Activated CD4-positive, alpha-beta memory T cell treated with anti-CD3 and anti-CD28 coated beads for 36 hours (primary cell): Measurements from ENCODE around the gene PACS2. TPM values are rescaled to one million over a fixed set of nuclear protein-coding genes. Genes with fewer than 3 reads are reported as not detected.

Source experiments
- CTCF ChIA-PET: fragments of 350-600 bp; sonication (Branson Sonifier 250); formaldehyde crosslinking; loops from one replicate; lab custom pipeline; 2021; ENCODE audit warnings: antibody characterized with exemption, inconsistent platforms; lab: Charles Lee
- POLR2A ChIA-PET: fragments of 350-600 bp; sonication (Branson Sonifier 250); formaldehyde crosslinking; loops from one replicate; lab custom pipeline; 2021; ENCODE audit warnings: antibody characterized with exemption; lab: Charles Lee
- DNase-seq: peaks from one replicate; pipeline ENCODE4 v3.0.0-alpha.2; 2020
- H3K27ac Mint-ChIP-seq: one replicate; pipeline ENCODE4 v1.8.0; 2021; ENCODE audit warnings: mixed read lengths
- H3K27me3 Mint-ChIP-seq: one replicate; pipeline ENCODE4 v1.8.0; 2021; ENCODE audit warnings: mixed read lengths
- H3K36me3 Mint-ChIP-seq: one replicate; pipeline ENCODE4 v1.8.0; 2021; ENCODE audit warnings: mixed read lengths
- H3K4me1 Mint-ChIP-seq: one replicate; pipeline ENCODE4 v1.8.0; 2021; ENCODE audit warnings: low read depth, mixed read lengths
- H3K4me3 Mint-ChIP-seq: one replicate; pipeline ENCODE4 v1.8.0; 2021; ENCODE audit warnings: mild to moderate bottlenecking, mixed read lengths
- H3K9me3 Mint-ChIP-seq: one replicate; pipeline ENCODE4 v1.8.0; 2021; ENCODE audit warnings: mixed read lengths
- intact Hi-C: fragments of 100-400 bp; cut with micrococcal nuclease; formaldehyde crosslinking; loops from one replicate; pipeline ENCODE4 v1.15.1; 2023
- total RNA-seq, 2 experiments: library from RNA; stranded (reverse); gene quantifications; one replicate each; pipeline ENCODE4 v1.2.3, GENCODE V29; 2021

PACS2 gene
- total RNA-seq, 2 experiments from 2014 or later, result 32.3 to 36.6 TPM

DNA sequence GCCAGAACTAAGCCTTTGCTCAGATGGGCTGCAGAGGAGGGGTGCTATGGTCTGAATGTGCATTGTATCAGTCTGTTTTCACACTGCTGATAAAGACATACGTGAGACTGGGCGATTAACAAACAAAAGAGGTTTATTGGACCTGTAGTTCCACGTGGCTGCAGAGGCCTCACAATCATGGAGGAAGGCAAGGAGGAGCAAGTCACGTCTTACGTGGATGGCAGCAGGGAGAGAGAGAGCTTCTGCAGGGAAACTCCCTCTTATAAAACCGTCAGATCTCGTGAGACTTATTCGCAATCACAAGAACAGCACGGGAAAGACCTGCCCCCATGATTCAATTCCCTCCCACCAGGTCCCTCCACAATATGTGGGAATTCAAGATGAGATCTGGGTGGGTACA lies 10.0 kb upstream of the PACS2 start:
- H3K9me3 Mint-ChIP-seq, result no peaks in the 10 kb centered on the region
- intact Hi-C loops, result loop anchor here (5.0 kb wide), 2 partner anchors 212 to 552 kb away; partner anchors contain the start of gene SIVA1
- H3K36me3 Mint-ChIP-seq, result no peaks in the 10 kb centered on the region
- H3K27me3 Mint-ChIP-seq, result no peaks in the 10 kb centered on the region
- ChIA-PET POLR2A (no interaction called here), CTCF (no interaction called here)
- H3K4me3 Mint-ChIP-seq, result no peak overlapping the region
- H3K27ac Mint-ChIP-seq, result no peak overlapping the region
- DNase-seq, result no peak
- H3K4me1 Mint-ChIP-seq, result peaks cover 21% of the 10 kb centered on the region

DNA sequence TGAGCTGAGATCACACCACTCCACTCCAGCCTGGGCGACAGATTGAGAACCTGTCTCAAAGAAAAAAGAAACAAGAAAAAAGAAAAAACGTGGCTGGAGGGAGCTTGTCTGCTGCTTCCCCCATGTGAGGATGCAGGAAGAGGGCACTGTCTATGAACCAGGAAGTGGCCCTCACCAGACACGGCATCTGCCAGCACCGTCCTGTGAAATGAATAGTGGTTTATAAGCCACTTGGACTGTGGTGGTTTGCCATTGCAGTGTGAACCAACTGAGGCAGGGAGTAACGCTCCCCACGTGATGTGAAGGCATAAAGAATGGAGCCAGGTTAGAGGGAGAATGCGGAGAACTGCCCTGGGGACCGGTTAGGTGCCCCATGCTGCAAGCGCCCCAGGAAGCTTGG lies 9.2 kb upstream of the PACS2 start:
- ChIA-PET CTCF (no interaction called here), POLR2A (no interaction called here)
- DNase-seq, result peak; percentile 25
- Mint-ChIP-seq H3K27me3 (no peaks in the 10 kb centered on the region), H3K4me1 (peaks cover 17% of the 10 kb centered on the region), H3K36me3 (no peaks in the 10 kb centered on the region), H3K9me3 (no peaks in the 10 kb centered on the region), H3K27ac (peak overlapping the region; percentile 64), H3K4me3 (no peak overlapping the region)
- intact Hi-C loops, result no loop called here

DNA sequence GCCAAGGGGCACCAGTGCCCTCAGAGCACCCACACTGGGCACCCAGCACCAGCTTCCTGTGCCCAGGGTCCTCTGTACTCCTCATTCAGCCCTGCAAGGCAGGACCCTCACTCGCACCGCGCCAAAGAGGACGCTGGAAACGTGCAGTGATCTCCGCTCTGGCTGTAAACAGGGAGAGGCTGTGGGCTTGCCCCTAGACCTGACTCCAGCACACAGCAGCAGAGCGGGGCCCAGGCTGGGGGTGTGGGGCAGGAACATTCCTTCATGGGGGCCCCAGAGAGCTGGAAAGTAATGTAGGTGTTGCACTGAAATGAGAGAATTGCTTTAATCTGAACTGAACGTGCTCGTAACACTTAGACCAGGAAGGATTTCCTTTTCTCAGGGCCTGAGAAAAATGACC lies 8.8 kb upstream of the PACS2 start:
- CTCF ChIA-PET, result no interaction called here
- no peak overlapping the region for H3K27ac Mint-ChIP-seq
- POLR2A ChIA-PET, result no interaction called here
- H3K4me1 Mint-ChIP-seq, result peaks cover 17% of the 10 kb centered on the region
- DNase-seq, result no peak
- intact Hi-C loops, result no loop called here
- no peaks in the 10 kb centered on the region for H3K9me3 Mint-ChIP-seq
- H3K36me3 Mint-ChIP-seq, result no peaks in the 10 kb centered on the region
- H3K27me3 Mint-ChIP-seq, result no peaks in the 10 kb centered on the region
- H3K4me3 Mint-ChIP-seq, result no peak overlapping the region

DNA sequence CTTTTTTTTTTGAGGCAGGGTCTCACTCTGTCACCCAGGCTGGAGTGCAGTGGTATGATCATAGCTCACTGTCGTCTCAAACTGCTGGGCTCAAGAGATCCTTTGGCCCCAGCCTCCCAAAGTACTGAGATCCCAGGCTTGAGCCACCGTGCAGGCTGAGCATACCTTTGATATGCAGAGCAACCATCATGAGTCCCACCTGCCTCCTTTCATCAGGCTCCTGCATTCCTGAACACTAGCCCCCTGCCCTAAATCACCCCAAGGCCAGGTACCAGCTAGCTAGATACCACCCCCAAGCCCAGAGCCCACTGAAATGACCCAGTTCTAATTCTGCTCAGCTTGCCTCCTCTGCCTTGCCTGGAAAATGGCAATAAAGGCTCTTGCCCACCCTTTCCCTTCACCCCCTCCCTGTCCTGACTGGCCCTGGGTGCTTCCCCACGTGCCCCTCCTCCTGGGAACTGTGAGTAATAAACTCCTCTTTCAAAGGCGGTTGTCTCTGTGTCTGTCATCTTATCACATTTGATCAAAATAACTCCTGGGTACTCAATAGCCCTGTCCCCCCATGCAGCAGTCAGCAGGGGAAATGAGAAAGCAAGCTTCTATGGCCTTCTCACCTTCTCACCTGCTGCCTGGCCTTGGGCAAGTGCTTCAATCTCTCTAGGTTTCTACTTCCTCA lies 7.4 kb upstream of the PACS2 start:
- Mint-ChIP-seq H3K36me3 (no peaks in the 10 kb centered on the region), H3K4me3 (no peak overlapping the region), H3K9me3 (no peaks in the 10 kb centered on the region), H3K27ac (no peak overlapping the region), H3K4me1 (peaks cover 16% of the 10 kb centered on the region), H3K27me3 (no peaks in the 10 kb centered on the region)
- CTCF ChIA-PET, result no interaction called here
- POLR2A ChIA-PET, result no interaction called here
- intact Hi-C loops, result no loop called here
- no peak for DNase-seq

DNA sequence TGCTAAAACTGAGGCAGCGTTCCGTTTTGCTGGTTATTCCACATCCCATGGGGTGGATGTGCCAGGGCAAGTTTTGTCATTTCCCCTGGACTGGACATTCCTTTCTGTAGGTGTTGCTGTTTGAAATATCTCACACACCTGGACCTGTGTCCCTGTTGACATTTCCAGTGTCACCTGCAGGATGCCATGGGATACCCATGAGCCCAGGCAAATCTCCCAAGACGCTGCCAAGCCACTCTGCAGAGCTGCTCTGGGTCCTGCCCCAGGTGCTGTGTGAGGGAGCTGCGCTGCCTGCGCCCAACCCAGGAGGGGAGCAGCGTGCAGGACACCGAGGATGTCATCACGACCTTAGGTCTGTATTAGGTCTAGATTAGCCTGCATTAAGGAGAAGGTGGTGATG lies 5.2 kb upstream of the PACS2 start:
- H3K4me1 Mint-ChIP-seq, result peaks cover 17% of the 10 kb centered on the region
- H3K4me3 Mint-ChIP-seq, result no peak overlapping the region
- H3K27ac Mint-ChIP-seq, result no peak overlapping the region
- H3K9me3 Mint-ChIP-seq, result no peaks in the 10 kb centered on the region
- DNase-seq, result no peak
- ChIA-PET CTCF (no interaction called here), POLR2A (no interaction called here)
- intact Hi-C loops, result no loop called here
- no peaks in the 10 kb centered on the region for H3K36me3 Mint-ChIP-seq
- H3K27me3 Mint-ChIP-seq, result no peaks in the 10 kb centered on the region

DNA sequence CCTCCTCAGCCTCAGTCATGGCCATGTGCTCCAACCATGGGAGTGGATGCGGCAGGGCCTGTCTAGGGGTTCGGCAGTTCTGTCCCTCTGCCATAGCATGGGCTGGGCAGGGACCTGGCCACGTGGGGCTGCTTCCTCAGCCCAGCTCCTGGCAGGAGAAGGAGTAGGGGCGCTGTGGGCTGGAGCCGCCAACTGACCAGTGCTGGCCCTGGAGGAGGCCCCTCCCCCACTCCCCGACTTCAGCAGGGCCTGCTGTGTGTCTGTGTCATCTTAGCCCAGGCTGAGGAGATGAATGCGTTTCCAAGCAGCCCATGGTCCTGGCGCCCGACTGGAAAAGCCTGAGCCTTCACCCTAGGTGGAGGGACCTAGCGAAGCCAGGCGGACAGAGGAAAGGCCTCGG lies 2.7 kb upstream of the PACS2 start:
- H3K4me1 Mint-ChIP-seq, result peaks cover 26% of the 10 kb centered on the region
- CTCF ChIA-PET, result no interaction called here
- H3K27me3 Mint-ChIP-seq, result no peaks in the 10 kb centered on the region
- no peaks in the 10 kb centered on the region for H3K36me3 Mint-ChIP-seq
- POLR2A ChIA-PET, result interaction anchor here (0.6 to 4.1 kb wide), 2 partner anchors 11 to 64 kb away, joined by 3 to 34 read pairs; partner anchors contain the start of gene BRF1
- H3K9me3 Mint-ChIP-seq, result no peaks in the 10 kb centered on the region
- no peak overlapping the region for H3K27ac Mint-ChIP-seq
- intact Hi-C loops, result no loop called here
- H3K4me3 Mint-ChIP-seq, result no peak overlapping the region
- no peak for DNase-seq

DNA sequence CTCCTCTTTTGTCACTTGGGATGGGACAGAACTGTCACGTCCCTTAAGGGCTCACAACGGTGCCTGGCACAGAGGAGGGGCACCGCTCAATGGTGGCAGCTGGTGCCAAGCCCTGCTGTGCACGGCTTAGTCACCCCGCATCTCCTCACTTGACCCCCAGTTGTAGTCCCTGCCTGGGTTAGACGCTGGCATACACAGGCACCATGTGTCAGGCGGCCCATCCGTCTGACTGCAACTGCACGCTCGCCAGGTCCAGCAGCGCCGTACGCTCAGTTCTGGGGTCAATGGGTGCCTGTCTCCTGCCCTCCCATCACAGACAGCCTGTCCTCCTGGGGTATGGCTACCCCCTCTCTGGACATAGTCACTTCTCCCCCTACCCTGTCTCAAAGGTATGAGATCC lies 1.6 kb upstream of the PACS2 start:
- Mint-ChIP-seq H3K9me3 (no peaks in the 10 kb centered on the region), H3K4me1 (peaks cover 31% of the 10 kb centered on the region), H3K27ac (no peak overlapping the region), H3K36me3 (no peaks in the 10 kb centered on the region), H3K27me3 (no peaks in the 10 kb centered on the region), H3K4me3 (no peak overlapping the region)
- ChIA-PET CTCF (interaction anchor here (0.6 to 1.1 kb wide), 2 partner anchors 10 to 168 kb away, joined by 3 read pairs; no protein-coding TSS in a partner anchor), POLR2A (interaction anchor here (0.8 to 4.1 kb wide), 2 partner anchors 13 to 58 kb away, joined by 3 to 34 read pairs; partner anchors contain the start of gene BRF1)
- intact Hi-C loops, result no loop called here
- DNase-seq, result no peak

DNA sequence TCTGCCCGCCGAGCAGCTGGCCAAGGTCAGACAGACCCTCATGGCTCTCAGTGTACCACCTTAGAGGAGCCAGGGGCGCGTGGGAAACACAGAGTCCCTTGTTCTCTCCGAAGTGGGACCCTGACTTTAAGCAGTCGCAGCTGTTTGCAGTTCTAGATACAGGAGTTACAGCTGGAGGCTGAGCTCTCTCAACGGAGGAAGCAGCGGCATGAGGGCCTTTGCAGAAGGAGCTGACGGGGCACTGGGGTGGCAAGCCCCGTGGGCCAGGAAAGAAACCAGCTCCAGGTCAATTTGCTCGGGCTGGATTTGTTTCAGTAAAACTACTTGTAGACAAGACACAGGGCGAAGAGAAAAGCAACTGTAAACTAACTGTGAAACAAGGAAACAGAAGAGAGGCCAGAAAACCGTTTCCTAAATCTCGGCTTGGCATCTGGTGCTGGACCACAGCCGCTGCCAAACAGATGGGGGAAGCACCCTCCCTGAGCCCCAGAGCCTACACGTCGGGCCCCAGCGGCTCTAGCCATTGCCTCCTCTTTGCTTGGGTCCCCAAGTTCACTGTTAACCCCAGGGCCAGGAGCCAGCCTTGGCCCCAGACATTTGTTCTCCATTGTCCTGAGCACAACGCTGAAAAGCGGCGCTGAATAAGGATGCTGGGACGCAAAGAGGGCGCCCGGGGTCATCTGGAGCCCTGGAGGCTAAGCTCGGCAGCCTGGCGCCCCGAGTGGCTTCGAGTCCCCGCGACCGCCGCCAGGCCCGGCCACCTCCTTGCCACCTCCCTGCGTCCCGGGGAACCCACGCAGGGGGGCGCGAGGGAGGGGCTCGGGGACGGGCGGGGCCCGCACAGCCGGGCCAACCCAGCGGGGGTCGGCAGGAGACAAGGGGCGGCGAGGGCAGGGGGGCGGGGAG lies 914 bp upstream of the PACS2 start:
- Mint-ChIP-seq H3K4me1 (peaks cover 31% of the 10 kb centered on the region), H3K27ac (peak overlapping the region; percentile 54), H3K36me3 (no peaks in the 10 kb centered on the region), H3K27me3 (no peaks in the 10 kb centered on the region), H3K4me3 (peak overlapping the region; percentile 67), H3K9me3 (no peaks in the 10 kb centered on the region)
- DNase-seq, result no peak
- ChIA-PET CTCF (interaction anchor here (0.6 to 1.5 kb wide), 6 partner anchors 11 to 1413 kb away, joined by 3 to 6 read pairs (median 4); partner anchors contain the start of genes BRF1 and BTBD6), POLR2A (interaction anchor here (0.6 to 4.1 kb wide), 4 partner anchors 13 to 294 kb away, joined by 3 to 34 read pairs (median 4); partner anchors contain the start of gene BRF1)
- intact Hi-C loops, result loop anchor here (1.0 kb wide), 2 partner anchors 12 to 178 kb away; partner anchors contain the start of genes BRF1 and TEDC1

DNA sequence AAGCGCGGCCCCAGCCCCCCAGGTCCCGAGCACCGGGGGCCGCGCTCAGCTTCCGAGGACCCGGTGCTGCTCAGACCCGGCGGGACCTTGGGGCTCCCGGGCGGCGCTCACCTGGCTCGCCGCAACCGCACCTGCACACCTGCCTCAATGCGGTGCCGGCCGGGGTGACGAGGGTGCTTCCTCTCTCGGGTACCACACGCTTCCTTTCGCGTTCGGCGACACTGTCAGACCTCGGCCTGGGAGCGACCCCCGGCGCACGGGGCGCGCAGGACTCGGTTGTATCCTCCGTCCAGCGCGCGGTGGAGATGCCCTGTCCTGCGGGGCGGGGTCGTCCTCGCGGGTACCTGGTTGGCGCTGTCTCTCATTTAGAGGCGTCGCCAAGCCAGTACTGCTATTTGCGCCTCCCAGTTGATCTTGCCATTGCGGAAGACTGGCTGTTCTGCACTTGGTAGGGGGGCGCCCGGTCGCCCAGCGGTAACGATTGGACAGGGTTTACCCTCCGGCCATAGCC lies 718 bp downstream of the PACS2 start:
- H3K4me3 Mint-ChIP-seq, result peak overlapping the region; percentile 84
- ChIA-PET POLR2A (interaction anchor here (0.6 to 4.1 kb wide), 4 partner anchors 15 to 175 kb away, joined by 3 to 34 read pairs (median 4); partner anchors contain the start of gene BRF1), CTCF (interaction anchor here (1.2 kb wide), 1 partner anchor 37 kb away, joined by 6 read pairs; no protein-coding TSS in a partner anchor)
- no peaks in the 10 kb centered on the region for H3K9me3 Mint-ChIP-seq
- H3K27me3 Mint-ChIP-seq, result no peaks in the 10 kb centered on the region
- peak; percentile 58 for DNase-seq
- H3K4me1 Mint-ChIP-seq, result peaks cover 33% of the 10 kb centered on the region
- H3K36me3 Mint-ChIP-seq, result no peaks in the 10 kb centered on the region
- intact Hi-C loops, result no loop called here
- H3K27ac Mint-ChIP-seq, result peak overlapping the region; percentile 2

DNA sequence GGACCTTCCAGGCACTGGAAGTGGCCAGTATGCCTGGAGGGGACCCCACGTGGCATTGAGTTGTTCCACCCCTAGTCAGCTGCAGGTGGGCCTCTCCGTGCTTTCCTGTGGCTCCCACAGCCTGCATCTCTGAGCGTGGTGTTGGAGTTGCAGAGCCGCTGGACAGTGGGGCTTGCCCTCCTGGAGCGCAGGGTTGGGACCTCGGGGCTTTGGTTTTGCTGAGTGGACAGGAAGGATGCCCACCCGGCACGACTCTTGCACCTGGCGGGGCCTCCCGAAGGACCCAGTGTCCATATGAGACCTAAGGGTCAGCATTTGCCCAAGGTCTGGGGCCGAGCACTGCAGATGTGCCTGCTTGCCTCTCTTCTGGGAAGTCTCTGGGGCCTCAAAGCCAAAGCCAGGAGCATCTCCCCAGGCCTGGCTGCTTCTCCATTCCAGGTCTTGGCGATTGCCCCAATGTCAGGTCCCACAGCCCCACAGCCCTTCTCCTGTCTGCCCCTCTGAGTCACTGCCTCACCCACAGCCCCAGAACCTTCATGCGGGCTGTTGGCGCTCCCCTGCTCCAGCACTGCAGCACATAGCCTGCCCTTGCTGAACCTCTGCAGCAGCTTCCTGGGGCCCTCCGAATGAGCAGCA lies 1.5 kb downstream of the PACS2 start:
- ChIA-PET POLR2A (interaction anchor here (0.6 to 1.6 kb wide), 3 partner anchors 15 to 108 kb away, joined by 3 to 6 read pairs (median 5); partner anchors contain the start of gene BRF1), CTCF (no interaction called here)
- Mint-ChIP-seq H3K36me3 (no peaks in the 10 kb centered on the region), H3K9me3 (no peaks in the 10 kb centered on the region), H3K27me3 (no peaks in the 10 kb centered on the region), H3K4me1 (peaks cover 33% of the 10 kb centered on the region), H3K4me3 (peak overlapping the region; percentile 84), H3K27ac (peak overlapping the region; percentile 2)
- intact Hi-C loops, result no loop called here
- DNase-seq, result no peak

DNA sequence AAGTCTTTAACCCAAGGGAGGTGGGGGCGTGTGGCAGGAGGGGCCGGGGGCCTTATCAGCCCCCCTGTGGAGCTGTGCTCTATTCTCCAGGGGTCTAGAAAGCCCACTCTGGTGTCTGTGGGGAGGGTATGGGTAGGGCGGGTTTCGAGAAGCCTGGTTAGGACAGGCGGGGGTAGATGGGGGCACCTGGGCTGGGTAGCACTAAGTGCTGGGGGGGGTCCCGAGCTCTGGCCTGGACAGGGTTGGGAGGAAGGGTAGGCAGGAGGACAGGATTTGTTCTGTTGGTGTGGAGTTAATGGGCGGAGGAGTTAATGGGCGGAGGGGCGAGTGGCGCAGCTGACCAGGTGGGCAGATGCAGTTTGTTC lies 2.0 kb downstream of the PACS2 start:
- H3K4me1 Mint-ChIP-seq, result peaks cover 33% of the 10 kb centered on the region
- intact Hi-C loops, result no loop called here
- ChIA-PET POLR2A (interaction anchor here (1.0 to 1.6 kb wide), 2 partner anchors 15 to 16 kb away, joined by 5 to 6 read pairs; partner anchors contain the start of gene BRF1), CTCF (no interaction called here)
- no peaks in the 10 kb centered on the region for H3K36me3 Mint-ChIP-seq
- H3K9me3 Mint-ChIP-seq, result no peaks in the 10 kb centered on the region
- H3K4me3 Mint-ChIP-seq, result no peak overlapping the region
- no peak for DNase-seq
- H3K27me3 Mint-ChIP-seq, result no peaks in the 10 kb centered on the region
- H3K27ac Mint-ChIP-seq, result no peak overlapping the region
